K562 (cell line): ENCODE results near the gene SPEG. TPM values are rescaled to one million over a fixed set of nuclear protein-coding genes. Genes with fewer than 3 reads are reported as not detected.

ENCODE experiments used
- ASH1L ChIP-seq: fragments of 450-650 bp; IDR thresholded peaks from 2 replicates; pipeline ENCODE4 v1.6.1; 2018; ENCODE audit warnings: borderline replicate concordance, mild to moderate bottlenecking, low read depth; ENCODE audit not compliant: partially characterized antibody
- CBFA2T3 ChIP-seq: fragments of 450-650 bp; IDR thresholded peaks from 2 replicates; pipeline ENCODE4 v1.6.1; 2017
- DPF2 ChIP-seq: fragments of 450-650 bp; IDR thresholded peaks from 2 replicates; pipeline ENCODE4 v1.6.1; 2016
- ETV6 ChIP-seq, 3 experiments: fragments of 150-350 bp in 1 of 3; sonication (generic) in 1 of 3; formaldehyde crosslinking in 1 of 3; IDR thresholded peaks; 2 replicates each; pipeline versions ENCODE4 v1.6.1 to v1.8.0; 2014 to 2022; ENCODE audit warnings: borderline replicate concordance in 2 of 3, low read depth in 2 of 3, antibody characterized with exemption in 1 of 3, low read length in 1 of 3, mild to moderate bottlenecking in 1 of 3, missing genetic modification reagents in 1 of 3
- HCFC1 ChIP-seq: IDR thresholded peaks from 2 replicates; pipeline ENCODE4 v1.6.1; 2012; ENCODE audit warnings: low read depth, low read length, improper control_type of control experiment
- NFIX ChIP-seq: fragments of 250-450 bp; sonication (Bioruptor Pico); IDR thresholded peaks from 2 replicates; pipeline ENCODE4 v1.4.0; 2020; ENCODE audit warnings: low read depth, mild to moderate bottlenecking, moderate library complexity
- RFX5 ChIP-seq: IDR thresholded peaks from 2 replicates; pipeline ENCODE4 v1.6.1; 2011; ENCODE audit warnings: low read depth, mild to moderate bottlenecking, improper control_type of control experiment, low read length
- SMARCC2 ChIP-seq: fragments of 450-650 bp; IDR thresholded peaks from 2 replicates; pipeline ENCODE4 v1.6.1; 2017; ENCODE audit warnings: antibody characterized with exemption, moderate library complexity, mild to moderate bottlenecking, low read depth
- ZNF57 ChIP-seq: fragments of 450-650 bp; formaldehyde crosslinking; IDR thresholded peaks from 2 replicates; pipeline ENCODE4 v1.4.0; 2020; ENCODE audit warnings: mild to moderate bottlenecking, moderate library complexity
- ZNF584 ChIP-seq: fragments of 200-800 bp; sonication (Bioruptor generic); IDR thresholded peaks from 2 replicates; pipeline ENCODE4 v1.6.1; 2016; ENCODE audit warnings: low read depth, mild to moderate bottlenecking, missing genetic modification characterization, missing compliant biosample characterization
- polyA plus RNA-seq, 8 experiments: library from polyadenylated mRNA; depleted of rRNA in 4 of 8; stranded (reverse) in 5 of 8; unstranded in 3 of 8; fragments of >200 nt; fragmentation: Nextera tagmentation in 2 of 8; fragmentation: Illumina TruSeq in 1 of 8; extraction: Ambion mirVana in 2 of 8; extraction: Trizol in 1 of 8; gene quantifications; 2 replicates each; pipeline versions ENCODE4 v1.2.1 to v1.2.3, GENCODE V29; 2011 to 2014; ENCODE audit warnings: inconsistent platforms in 1 of 8, missing spikeins in 1 of 8
- total RNA-seq, 7 experiments: library from RNA; depleted of rRNA in 6 of 7; stranded (reverse); fragments of >200 nt in 6 of 7; fragmentation: Illumina TruSeq in 2 of 7; extraction: Trizol in 2 of 7; gene quantifications; 2 replicates each; pipeline versions ENCODE4 v1.2.1 to v1.2.3, GENCODE V29; 2011 to 2021; ENCODE audit warnings: low replicate concordance in 1 of 7
- TF ChIP-seq, protein P1 (sequence below): fragments of 450-650 bp; IDR thresholded peaks from 2 replicates; pipeline ENCODE4 v1.6.1; 2016; ENCODE audit warnings: borderline replicate concordance
- TF ChIP-seq, protein P2 (sequence below): fragments of 250-450 bp; sonication (Bioruptor Pico); IDR thresholded peaks from 2 replicates; pipeline ENCODE4 v1.8.0; 2021; ENCODE audit warnings: borderline replicate concordance, mild to moderate bottlenecking, moderate library complexity; ENCODE audit not compliant: poor library complexity, severe bottlenecking
- TF ChIP-seq, protein P3 (sequence below): sonication (generic); formaldehyde crosslinking; IDR thresholded peaks from 2 replicates; pipeline ENCODE4 v1.8.0; 2022; ENCODE audit warnings: mild to moderate bottlenecking, missing genetic modification reagents
- TF ChIP-seq, protein P4 (sequence below): sonication (generic); formaldehyde crosslinking; IDR thresholded peaks from 2 replicates; pipeline ENCODE4 v1.8.0; 2022; ENCODE audit warnings: missing genetic modification reagents, mild to moderate bottlenecking, moderate library complexity, borderline replicate concordance
- TF ChIP-seq, protein P5 (sequence below): fragments of 450-650 bp; IDR thresholded peaks from 2 replicates; pipeline ENCODE4 v1.6.1; 2018; ENCODE audit not compliant: partially characterized antibody

The SPEG gene
- total and polyA plus RNA-seq, 9 of the 15 experiments (the other 6 are each of a cell fraction or from before 2014, with no cell fraction given) = 0.49 to 8.7 (median 3.0) TPM

DNA sequence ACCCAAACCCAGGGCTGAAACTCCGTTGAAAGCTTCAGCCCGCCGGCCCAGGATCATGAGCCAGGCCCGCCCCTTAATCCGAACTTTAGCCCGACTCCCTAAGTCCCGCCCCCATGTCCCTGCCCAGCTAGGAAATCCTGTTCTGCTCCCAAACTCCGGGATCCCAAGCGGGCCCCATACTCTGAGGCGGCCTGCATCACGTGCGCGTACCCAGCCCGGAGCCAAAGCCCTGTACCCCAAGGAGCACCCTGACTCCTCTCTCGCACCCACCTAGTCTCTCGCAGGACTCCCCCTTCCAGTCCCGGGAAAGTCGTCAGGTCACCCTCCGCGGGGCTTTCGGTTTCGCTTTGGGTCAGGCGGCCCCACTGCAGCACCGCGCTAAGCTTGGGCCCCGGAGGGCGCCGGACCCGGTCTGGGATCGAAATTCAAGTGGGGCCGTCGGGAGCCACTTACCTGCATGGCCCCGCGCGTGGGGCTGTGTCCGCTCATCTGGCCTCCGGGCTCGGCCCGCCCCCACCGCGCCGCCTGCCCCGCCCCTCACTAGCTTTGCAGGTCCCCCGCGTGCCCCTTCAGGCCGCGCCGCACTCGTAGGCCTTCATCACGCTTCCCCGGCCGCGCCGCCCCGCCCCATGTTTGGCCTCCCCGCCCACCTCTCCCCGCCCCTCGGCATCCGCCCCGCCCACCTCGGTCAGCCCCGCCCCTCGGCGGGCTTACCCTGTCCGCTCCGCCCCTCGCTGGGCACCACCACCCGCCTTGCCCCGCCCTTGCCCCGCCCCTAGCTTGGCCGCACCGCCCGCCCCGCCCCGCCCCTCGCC lies 47.1 kb upstream of the SPEG start, which contains the start of gene DNPEP (continued):
- TF ChIP-seq, protein P1, sequence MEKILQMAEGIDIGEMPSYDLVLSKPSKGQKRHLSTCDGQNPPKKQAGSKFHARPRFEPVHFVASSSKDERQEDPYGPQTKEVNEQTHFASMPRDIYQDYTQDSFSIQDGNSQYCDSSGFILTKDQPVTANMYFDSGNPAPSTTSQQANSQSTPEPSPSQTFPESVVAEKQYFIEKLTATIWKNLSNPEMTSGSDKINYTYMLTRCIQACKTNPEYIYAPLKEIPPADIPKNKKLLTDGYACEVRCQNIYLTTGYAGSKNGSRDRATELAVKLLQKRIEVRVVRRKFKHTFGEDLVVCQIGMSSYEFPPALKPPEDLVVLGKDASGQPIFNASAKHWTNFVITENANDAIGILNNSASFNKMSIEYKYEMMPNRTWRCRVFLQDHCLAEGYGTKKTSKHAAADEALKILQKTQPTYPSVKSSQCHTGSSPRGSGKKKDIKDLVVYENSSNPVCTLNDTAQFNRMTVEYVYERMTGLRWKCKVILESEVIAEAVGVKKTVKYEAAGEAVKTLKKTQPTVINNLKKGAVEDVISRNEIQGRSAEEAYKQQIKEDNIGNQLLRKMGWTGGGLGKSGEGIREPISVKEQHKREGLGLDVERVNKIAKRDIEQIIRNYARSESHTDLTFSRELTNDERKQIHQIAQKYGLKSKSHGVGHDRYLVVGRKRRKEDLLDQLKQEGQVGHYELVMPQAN = peak; percentile 67; the same call in 1 of the 2 replicates
- TF ChIP-seq ASH1L = no peak
- no peak for TF ChIP-seq ZNF57 (CRISPR knock-in tag)
- no peak for TF ChIP-seq NFIX
- 0 out of 2 replicates have a peak, but pooled peaks have one; percentile 27 for TF ChIP-seq DPF2
- TF ChIP-seq, protein P2, sequence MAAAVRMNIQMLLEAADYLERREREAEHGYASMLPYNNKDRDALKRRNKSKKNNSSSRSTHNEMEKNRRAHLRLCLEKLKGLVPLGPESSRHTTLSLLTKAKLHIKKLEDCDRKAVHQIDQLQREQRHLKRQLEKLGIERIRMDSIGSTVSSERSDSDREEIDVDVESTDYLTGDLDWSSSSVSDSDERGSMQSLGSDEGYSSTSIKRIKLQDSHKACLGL (CRISPR knock-in tag) = no peak
- no peak for TF ChIP-seq RFX5
- TF ChIP-seq ZNF584 (CRISPR knock-in tag) = no peak
- TF ChIP-seq, protein P3, sequence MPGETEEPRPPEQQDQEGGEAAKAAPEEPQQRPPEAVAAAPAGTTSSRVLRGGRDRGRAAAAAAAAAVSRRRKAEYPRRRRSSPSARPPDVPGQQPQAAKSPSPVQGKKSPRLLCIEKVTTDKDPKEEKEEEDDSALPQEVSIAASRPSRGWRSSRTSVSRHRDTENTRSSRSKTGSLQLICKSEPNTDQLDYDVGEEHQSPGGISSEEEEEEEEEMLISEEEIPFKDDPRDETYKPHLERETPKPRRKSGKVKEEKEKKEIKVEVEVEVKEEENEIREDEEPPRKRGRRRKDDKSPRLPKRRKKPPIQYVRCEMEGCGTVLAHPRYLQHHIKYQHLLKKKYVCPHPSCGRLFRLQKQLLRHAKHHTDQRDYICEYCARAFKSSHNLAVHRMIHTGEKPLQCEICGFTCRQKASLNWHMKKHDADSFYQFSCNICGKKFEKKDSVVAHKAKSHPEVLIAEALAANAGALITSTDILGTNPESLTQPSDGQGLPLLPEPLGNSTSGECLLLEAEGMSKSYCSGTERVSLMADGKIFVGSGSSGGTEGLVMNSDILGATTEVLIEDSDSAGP (CRISPR knock-in tag) = no peak
- TF ChIP-seq CBFA2T3 = no peak
- TF ChIP-seq, protein P4, sequence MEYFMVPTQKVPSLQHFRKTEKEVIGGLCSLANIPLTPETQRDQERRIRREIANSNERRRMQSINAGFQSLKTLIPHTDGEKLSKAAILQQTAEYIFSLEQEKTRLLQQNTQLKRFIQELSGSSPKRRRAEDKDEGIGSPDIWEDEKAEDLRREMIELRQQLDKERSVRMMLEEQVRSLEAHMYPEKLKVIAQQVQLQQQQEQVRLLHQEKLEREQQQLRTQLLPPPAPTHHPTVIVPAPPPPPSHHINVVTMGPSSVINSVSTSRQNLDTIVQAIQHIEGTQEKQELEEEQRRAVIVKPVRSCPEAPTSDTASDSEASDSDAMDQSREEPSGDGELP (CRISPR knock-in tag) = peak; percentile 34; the same call in 1 of the 2 replicates
- no peak for TF ChIP-seq ETV6 (IDR thresholded peaks at IDR 0.05; ENCODE audit: borderline replicate concordance in 1 of 2, low read depth in 2 of 2, low read length in 1 of 2)
- no peak for TF ChIP-seq ETV6 (CRISPR knock-in tag; IDR thresholded peaks at IDR 0.05; ENCODE audit: borderline replicate concordance)
- TF ChIP-seq, protein P5, sequence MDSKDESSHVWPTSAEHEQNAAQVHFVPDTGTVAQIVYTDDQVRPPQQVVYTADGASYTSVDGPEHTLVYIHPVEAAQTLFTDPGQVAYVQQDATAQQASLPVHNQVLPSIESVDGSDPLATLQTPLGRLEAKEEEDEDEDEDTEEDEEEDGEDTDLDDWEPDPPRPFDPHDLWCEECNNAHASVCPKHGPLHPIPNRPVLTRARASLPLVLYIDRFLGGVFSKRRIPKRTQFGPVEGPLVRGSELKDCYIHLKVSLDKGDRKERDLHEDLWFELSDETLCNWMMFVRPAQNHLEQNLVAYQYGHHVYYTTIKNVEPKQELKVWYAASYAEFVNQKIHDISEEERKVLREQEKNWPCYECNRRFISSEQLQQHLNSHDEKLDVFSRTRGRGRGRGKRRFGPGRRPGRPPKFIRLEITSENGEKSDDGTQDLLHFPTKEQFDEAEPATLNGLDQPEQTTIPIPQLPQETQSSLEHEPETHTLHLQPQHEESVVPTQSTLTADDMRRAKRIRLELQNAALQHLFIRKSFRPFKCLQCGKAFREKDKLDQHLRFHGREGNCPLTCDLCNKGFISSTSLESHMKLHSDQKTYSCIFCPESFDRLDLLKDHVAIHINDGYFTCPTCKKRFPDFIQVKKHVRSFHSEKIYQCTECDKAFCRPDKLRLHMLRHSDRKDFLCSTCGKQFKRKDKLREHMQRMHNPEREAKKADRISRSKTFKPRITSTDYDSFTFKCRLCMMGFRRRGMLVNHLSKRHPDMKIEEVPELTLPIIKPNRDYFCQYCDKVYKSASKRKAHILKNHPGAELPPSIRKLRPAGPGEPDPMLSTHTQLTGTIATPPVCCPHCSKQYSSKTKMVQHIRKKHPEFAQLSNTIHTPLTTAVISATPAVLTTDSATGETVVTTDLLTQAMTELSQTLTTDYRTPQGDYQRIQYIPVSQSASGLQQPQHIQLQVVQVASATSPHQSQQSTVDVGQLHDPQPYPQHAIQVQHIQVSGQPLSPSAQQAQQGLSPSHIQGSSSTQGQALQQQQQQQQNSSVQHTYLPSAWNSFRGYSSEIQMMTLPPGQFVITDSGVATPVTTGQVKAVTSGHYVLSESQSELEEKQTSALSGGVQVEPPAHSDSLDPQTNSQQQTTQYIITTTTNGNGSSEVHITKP = peak; percentile 35
- TF ChIP-seq HCFC1 = 0 out of 2 replicates have a peak, but pooled peaks have one; percentile 16
- TF ChIP-seq SMARCC2 = 0 out of 2 replicates have a peak, but pooled peaks have one; percentile 39
